GM21447 (cell line): ENCODE results near the gene F10.

ENCODE experiments used
- ATAC-seq: cut with Tn5 transposase; IDR thresholded peaks from one replicate; pipeline ENCODE4 v1.9.1; 2021; ENCODE audit not compliant: unreplicated experiment

Gene F10

DNA sequence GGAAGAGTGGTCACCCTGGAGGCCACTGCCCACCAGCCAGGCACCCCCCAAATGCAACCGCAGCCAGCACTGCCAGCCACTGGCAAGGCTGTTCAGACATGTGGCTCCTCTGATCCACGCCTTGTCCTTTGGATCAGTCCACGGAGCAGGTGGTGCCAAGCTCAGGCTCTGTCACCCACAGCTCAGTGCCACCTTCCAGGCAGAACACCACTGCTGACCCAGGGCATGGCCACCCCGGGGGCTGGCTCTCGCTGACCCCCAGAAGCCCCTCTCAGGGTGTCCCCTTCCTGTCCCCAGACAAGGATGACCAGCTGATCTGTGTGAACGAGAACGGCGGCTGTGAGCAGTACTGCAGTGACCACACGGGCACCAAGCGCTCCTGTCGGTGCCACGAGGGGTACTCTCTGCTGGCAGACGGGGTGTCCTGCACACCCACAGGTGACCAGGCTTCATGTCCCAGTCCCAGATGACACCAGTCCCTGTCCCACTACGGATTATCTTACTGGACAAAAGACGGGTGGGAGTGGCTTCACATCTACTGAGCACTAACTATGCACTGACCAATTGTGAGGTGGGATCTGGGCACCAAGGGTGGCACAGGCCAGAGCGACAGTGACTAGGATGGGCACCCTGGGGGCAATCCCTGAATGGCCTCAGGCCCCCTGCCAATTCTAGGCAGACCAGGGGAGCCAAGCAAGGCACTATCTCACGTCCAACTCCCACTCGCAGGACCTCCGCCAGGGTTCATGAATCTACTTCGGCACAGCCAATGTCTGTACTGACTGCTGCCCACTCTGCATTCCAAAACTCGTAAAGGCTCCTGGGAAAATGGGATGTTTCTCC is 7.0 kb upstream of the F10 start:
- ATAC-seq = no peak

DNA sequence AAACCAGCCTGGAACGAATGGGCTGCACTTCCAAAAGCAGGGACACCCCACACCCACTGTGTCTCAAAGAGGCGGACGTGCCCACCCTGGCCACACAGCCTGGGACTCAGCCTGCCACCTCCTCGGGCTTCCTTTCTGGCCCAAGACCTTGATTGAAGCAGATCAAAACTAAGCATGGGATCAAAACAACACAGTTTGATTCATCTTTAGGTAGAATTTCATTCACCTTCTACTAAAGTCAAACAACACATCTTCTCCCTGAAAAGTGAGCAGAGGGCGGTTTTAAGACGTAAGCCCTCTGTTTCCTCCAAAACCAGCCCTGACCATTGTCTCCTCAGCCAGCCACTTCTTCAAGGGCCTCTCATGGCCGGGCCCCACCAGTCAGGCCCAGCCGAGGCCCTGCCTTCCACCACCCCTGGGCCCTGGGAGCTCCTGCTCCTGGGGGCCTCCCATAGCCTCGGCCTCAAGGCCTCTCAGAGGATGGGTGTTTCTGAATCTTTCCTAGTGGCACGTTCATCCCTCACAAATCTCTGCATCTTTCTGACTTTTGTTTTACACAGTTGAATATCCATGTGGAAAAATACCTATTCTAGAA is 6.3 kb upstream of the F10 start:
- no peak for ATAC-seq

DNA sequence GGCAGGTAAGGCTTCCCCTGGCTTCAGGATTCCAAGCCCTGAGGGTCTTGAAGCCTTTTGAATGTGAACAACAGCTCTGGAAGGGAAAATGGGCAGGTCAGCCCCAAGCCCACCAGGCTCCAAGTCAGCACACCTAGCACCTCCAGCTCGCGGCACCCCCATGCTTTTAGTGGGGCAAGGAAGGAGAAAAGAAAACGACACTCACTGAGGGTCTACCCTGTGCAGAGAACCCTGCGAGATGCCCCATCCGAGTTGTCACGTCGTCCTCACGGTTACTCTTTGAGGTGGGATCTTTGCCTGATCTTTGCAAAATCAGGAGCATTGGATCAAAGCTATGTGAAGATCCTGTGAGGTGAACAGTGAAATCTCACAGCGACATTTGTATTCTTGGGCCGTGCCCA is 5.7 kb upstream of the F10 start:
- no peak for ATAC-seq

GRCh38 chr13:113117335-113117872 is 5.2 kb upstream of the F10 start:
- ATAC-seq = no peak

GRCh38 chr13:113117911-113118260 is 4.7 kb upstream of the F10 start:
- ATAC-seq = no peak

GRCh38 chr13:113118261-113119021 is 4.2 kb upstream of the F10 start:
- ATAC-seq = no peak

GRCh38 chr13:113119166-113119821 is 3.3 kb upstream of the F10 start:
- ATAC-seq = no peak

DNA sequence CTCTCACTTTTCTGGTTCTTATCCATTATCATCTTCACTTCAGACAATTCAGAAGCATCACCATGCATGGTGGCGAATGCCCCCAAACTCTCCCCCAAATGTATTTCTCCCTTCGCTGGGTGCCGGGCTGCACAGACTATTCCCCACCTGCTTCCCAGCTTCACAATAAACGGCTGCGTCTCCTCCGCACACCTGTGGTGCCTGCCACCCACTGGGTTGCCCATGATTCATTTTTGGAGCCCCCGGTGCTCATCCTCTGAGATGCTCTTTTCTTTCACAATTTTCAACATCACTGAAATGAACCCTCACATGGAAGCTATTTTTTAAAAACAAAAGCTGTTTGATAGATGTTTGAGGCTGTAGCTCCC is 2.8 kb upstream of the F10 start:
- ATAC-seq = no peak

DNA sequence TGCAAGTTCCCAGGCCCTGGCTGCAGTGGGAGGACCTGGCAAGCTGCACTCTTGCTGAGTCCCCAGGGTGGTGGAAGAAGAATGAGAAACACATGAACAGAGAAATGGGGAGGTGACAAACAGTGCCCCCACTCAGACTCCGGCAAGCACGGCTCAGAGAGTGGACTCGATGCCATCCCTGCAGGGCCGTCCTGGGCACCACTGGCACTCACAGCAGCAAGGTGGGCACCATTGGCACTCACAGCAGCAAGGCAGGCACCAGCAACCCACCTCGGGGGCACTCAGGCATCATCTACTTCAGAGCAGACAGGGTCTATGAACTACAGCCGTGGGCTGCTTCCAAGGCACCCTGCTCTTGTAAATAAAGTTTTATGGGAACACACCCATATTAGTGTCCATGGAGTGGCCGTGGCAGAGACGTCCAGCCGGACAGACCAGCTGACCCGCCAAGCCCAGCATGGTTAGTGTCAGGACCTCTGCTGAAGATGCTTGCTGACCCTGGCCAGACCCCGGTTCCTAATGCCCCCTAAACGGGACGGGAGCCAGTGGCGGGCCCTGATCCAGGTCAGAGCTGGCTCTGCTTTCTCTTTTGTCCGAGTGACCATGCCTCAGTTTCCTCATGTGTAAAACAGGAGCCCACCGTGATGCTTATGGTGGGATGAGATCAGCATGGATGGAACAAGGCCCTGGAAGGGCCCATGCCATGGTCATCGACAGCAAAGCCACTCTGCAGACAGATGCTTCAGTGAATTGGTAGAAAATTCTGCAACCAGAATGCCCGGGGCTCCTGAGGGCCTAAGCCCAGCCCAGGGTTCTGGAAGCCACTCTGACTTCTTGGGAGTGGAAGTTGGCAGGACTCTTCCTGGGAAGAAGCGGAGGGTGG is 2.1 kb upstream of the F10 start:
- no peak for ATAC-seq

DNA sequence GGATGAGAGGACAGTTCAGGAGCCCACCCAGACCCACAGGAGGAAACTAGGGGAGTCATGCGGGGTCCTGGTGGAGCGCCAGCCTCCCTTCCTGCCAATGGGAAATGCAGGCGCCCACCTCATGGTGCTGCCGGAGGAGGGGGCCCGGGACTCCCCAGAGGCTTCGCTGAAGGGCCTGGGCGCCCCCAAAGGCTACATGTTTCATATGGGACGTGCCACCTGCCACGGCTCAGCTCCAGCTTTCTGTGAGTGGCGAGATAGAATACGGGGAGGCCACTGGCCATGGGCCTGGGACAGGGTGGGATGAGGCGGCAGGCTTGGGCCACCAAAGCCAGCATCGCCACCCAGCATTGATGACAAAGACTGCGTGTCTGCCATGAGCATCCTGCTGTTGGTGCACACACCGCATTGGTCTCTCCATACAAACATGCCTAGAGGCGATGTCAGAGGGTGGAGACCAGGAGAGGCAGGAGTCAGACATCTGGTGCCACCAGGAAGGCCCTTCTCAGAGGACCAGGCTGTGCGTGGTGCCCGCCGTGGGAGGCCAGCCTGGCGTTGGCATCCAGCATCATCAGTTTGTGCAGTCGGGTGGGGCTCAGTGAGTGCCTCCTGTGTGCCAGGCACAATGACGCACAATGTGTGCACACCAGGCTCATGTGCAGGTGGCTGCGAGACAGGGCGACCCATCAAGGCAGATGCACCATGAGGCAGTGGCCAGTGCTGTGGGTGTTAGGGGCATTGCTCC is 1.2 kb upstream of the F10 start:
- no peak for ATAC-seq

- no peak for ATAC-seq
Observed at GRCh38 chr13:113121928-113122471, 599 bp upstream of the F10 start.

DNA sequence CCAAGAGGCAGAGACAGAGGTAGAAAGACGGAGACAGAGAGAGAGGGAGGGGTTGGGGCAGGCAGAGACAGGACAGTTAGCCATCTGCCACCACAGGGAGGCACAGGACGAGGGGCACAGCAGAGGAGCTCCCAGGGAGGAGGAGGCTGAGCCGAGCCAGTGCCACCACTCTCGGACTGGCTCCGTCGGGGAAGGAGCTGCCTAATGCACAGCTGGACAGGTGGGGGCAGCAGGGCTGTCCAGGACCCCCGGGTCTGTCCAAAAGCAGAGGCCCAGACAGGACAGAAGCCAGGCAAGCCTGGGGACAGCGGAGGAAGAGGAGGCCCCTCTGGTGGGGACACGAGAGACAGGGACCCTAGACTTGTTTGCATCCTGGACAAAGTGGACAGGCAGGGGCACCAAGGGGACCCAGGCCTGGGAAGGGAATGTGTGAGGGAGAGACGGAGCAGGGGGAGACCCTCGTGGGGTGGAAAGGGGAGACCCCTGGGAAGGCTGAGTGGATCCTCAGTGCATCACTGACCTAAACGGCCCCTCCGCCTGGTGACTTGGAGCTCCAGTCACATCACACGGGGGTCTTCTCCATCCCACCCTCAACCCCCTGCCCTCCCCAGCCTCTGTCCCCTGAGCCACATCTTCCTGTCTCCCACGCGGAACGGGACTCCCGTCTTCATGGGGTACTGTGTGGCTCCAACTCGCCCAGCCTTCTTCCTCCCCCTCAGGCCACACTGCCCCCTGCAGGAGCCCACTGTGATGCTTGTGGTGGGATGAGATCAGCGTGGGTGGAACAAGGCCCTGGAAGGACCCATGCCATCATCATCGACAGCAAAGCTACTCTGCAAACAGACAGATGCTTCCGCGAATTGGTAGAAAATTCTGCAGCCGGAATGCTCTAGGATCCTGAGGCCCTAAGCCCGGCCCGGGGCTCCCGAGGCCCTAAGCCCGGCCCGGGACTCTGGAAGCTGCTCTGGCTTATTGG is 915 bp downstream of the F10 start:
- ATAC-seq = no peak

DNA sequence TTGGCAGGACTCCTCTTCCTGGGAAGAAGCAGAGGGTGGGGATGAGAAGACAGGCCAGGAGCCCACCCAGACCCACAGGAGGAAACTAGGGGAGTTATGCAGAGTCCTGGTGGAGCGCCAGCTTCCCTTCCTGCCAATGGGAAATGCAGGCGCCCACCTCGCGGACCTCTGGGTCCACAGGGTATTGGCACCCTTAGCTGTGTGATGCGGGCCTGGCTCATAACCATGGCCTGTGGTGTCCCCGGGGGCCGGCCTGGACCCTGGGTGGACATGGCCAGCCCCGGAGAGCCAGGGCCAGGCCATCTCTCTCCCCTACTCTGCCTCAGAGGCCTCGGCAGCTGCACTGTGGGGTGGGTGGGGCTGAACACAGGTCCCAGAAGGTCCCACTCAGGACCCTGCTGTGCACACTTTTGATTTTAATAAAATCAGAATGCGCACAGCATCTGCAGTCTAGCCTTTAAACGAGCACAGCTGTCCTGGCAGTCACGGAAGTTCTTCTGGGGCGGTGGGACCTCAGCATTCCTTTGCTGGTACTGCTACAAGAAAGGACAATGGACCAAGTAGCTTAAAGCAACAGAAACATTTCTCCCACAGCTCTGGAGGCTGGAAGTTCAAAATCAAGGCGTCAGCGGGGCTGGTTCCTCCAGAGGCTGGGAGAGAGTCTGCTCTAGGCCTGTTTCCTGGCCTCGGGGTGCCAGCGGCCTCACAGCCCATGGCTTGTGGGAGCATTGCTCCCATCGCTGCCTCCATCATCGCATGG is 1.8 kb downstream of the F10 start:
- ATAC-seq = no peak

- no peak for ATAC-seq
Observed at GRCh38 chr13:113125506-113126264, 3.1 kb downstream of the F10 start.

DNA sequence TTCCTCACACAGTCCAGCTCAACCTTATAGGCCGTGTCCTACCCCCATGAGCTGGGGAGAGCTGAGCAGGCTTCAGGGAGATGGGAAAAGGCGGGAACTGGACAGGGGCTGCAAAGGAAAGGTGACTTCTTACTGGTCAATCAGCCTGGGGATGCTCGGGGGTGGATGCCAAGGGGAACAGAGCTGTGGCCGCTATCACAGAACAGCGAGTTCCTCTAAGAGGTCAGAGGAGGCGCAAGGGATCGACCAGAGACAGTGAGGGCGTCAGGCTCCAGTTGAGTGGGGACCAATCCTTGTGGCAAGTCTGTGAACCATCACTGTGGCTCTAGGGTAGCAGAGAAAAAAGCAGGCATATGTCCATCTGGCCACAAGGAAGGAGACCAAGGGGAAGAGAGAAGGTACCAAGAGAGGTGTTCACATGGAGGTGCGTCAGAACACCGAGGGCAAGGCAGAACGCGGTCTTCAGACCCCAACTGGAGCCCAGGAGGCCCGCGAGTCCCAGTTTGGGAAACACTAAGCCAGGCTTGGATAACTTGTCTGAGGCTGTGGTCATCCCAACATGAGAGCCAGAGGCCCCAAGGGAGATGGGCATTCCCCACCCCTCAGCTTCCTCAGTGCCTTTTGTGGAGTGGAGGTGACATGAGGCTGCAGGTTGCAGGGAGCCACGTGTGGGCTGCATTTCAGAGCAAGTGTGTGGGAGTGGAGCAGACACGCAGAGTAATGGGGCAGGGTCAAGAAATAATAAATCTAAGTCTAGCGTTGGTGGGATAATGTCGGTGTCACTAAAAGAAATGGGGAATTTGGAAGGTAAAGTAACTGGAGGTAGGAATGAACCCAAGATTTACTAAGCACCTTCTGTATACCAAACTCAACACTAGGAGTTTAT is 3.9 kb downstream of the F10 start:
- no peak for ATAC-seq

GRCh38 chr13:113129480-113129879 is 6.9 kb downstream of the F10 start:
- no peak for ATAC-seq
